HG02840 (cell line): ENCODE results near the gene KLF14.
"Not testable (repeated sequence)": the region's sequence is repeated elsewhere in the genome, so short reads cannot be mapped to it uniquely, and the experiment has no call there.

Source experiments
- ATAC-seq: cut with Tn5 transposase; IDR thresholded peaks from one replicate; pipeline ENCODE4 v1.9.1; 2021; ENCODE audit warnings: mild to moderate bottlenecking, moderate library complexity, moderate number of reproducible peaks; ENCODE audit not compliant: unreplicated experiment, low FRiP score

The KLF14 gene

GRCh38 chr7:130721486-130722277 lies 12.3 kb downstream of the KLF14 start:
- no peak for ATAC-seq

- no peak for ATAC-seq
Observed at GRCh38 chr7:130719541-130719940, 14.5 kb downstream of the KLF14 start.

GRCh38 chr7:130712416-130712815 lies 21.6 kb downstream of the KLF14 start:
- no peak for ATAC-seq

GRCh38 chr7:130708766-130709165 lies 25.2 kb downstream of the KLF14 start:
- no peak for ATAC-seq

GRCh38 chr7:130708001-130708400 lies 26.0 kb downstream of the KLF14 start:
- no peak for ATAC-seq

DNA sequence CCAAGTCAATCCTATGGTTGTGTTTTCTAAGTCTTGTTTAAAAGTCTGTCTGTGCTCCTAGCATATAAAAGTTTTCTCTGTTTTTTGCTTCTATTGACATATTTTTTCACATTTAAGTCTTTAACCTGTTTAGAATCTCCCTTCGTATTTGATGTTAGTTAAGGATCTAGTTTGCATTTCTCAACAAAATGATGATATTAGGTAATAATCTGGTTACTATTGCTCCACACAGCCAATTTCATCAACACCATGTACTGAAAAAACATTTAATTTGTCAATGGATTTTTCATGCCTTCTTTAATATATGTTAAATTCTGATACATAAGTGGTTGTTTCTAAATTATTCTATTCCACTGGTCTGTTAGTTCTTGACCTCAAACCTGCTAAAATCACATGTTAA lies 30.2 kb downstream of the KLF14 start:
- no peak for ATAC-seq

- ATAC-seq, result no peak
Observed at GRCh38 chr7:130701650-130702049, 32.4 kb downstream of the KLF14 start.

- no peak for ATAC-seq
Observed at GRCh38 chr7:130700760-130701159, 33.2 kb downstream of the KLF14 start.

DNA sequence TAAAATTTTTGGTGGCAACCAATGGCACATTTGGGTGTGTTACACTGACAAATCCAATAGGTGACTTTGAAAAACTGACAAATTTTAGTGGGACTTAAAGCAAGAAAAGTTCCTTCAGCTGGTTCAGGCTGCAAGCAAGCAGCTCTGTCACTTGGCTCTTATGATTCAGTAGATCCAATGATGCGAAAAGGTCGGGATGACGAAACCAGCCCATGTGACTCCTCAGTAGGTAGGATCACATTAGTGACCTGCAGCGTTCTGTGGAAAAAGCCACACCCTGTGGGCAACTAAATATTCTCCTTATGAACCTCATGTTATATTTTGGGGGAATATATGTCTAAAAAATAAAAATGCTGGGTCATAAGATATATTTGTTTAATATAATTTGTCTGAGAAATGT lies 34.3 kb downstream of the KLF14 start:
- ATAC-seq, result no peak

DNA sequence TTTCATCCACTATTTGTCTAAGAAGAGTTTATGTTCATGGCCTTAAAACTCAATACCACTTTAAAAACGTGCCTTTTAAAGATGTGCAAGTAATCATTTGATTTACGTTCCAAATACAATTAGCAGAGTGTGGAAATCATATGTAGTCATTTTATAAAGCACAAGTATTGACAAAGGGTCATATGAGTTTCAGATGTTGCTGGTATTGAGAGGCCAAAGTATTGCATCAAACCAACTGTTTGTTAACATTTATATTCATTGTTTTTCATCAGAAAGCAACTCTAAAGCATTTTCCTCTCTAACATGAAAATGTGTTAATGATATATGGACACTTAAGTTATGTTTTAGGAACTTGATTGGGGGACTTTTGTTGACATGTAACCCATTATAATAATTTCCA lies 36.2 kb downstream of the KLF14 start:
- no peak for ATAC-seq

GRCh38 chr7:130695840-130696239 lies 38.2 kb downstream of the KLF14 start:
- ATAC-seq, result no peak

DNA sequence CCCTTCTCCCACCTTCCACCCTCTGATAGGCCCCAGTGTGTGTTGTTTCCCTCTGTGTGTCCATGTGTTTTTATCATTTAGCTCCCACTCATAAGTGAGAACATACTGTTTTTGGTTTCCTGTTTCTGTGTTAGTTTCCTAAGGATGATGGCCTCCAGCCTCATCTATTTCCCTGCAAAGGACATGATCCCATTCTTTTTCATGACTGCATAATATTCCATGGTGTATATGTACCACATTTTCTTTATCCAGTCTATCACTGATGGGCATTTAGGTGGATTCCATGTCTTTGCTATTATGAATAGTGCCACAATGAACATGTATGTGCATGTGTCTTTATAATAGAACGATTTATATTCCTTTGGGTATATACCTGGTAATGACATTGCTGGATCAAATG lies 41.6 kb downstream of the KLF14 start:
- ATAC-seq, result not testable (repeated sequence)

DNA sequence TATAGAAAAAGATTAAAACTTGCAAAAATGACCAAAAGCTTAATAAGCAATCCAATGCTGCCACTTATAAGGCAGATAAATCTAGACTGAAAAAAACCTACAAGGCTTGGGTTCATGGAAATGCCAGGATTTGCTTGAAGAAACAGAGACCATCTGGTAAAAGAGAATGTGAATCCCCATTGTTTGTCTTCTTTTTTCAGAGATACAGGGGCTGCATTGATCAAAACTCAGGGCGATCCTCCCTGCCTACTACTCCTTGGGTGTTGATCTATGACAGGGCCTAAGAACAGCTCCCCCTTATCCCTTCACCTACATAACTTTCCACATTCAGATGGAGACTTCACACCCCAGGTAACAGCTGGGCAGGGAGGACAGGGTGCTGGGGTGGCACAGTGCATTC lies 44.3 kb downstream of the KLF14 start:
- ATAC-seq, result no peak

- ATAC-seq, result no peak
Observed at GRCh38 chr7:130683026-130683425, 51.0 kb downstream of the KLF14 start.
